Esophagus muscularis mucosa (tissue), 4 donors: ENCODE results near the gene CLASP1. TPM values are rescaled to one million over a fixed set of nuclear protein-coding genes. Genes with fewer than 3 reads are reported as not detected.

Experiments used
- DNase-seq: peaks from one replicate; pipeline ENCODE4 v3.0.0-alpha.2; 2017; ENCODE audit errors: extremely low spot score
- H3K27ac ChIP-seq, 4 donors: fragments of 200-600 bp; sonication (generic); replicated peaks in 1 of 4; 1 replicate in 3 of 4; 2 replicates in 1 of 4; pipeline ENCODE4 v1.5.1; 2016 to 2019; ENCODE audit warnings: mild to moderate bottlenecking in 1 of 4
- H3K27me3 ChIP-seq, 4 donors: fragments of 200-600 bp; sonication (generic); one replicate each; pipeline versions ENCODE4 v1.5.1 to v1.6.0; 2016 to 2019
- H3K36me3 ChIP-seq, 4 donors: fragments of 200-600 bp; sonication (generic); one replicate each; pipeline ENCODE4 v1.5.1; 2016 to 2019
- H3K4me1 ChIP-seq, 4 donors: fragments of 200-600 bp; sonication (generic); one replicate each; pipeline ENCODE4 v1.5.1; 2016 to 2019
- H3K4me3 ChIP-seq, 4 donors: fragments of 200-600 bp; sonication (generic); 1 replicate in 2 of 4; 2 replicates in 2 of 4; pipeline ENCODE4 v1.5.1; 2016 to 2019; ENCODE audit warnings: mild to moderate bottlenecking in 4 of 4, moderate library complexity in 1 of 4
- H3K9me3 ChIP-seq, 4 donors: fragments of 200-600 bp; sonication (generic); 1 replicate in 3 of 4; 2 replicates in 1 of 4; pipeline ENCODE4 v1.5.1; 2016 to 2019
- EP300 ChIP-seq: sonication (generic); formaldehyde crosslinking; IDR thresholded peaks from one replicate; pipeline ENCODE4 v1.6.1; 2017; ENCODE audit warnings: antibody characterized with exemption
- POLR2A ChIP-seq: fragments of 450-650 bp; IDR thresholded peaks from one replicate; pipeline ENCODE4 v1.6.1; 2017; ENCODE audit warnings: antibody characterized with exemption, moderate library complexity, mild to moderate bottlenecking, low read depth
- POLR2AphosphoS5 ChIP-seq, 2 donors: sonication (generic); formaldehyde crosslinking; IDR thresholded peaks; one replicate each; pipeline ENCODE4 v1.6.1; 2017; ENCODE audit warnings: antibody characterized with exemption in 2 of 2
- WGBS: methylation state at CpG from one replicate; pipeline ENCODE4 v1.1.5; 2018; 5-methylcytosine and 5-hydroxymethylcytosine counted together
- intact Hi-C: fragments of 100-400 bp; cut with DNase I; formaldehyde crosslinking; loops from one replicate; pipeline ENCODE4 v1.15.1; 2023
- total RNA-seq, 4 donors: library from RNA; depleted of rRNA; stranded (reverse); fragments of >200 nt; gene quantifications; one replicate each; pipeline versions ENCODE4 v1.1.0 to v1.2.1, GENCODE V29; 2016
- TF ChIP-seq, protein P1 (sequence below), 3 experiments: fragments of 200-600 bp in 2 of 3; fragments of 450-650 bp in 1 of 3; sonication (generic) in 2 of 3; IDR thresholded peaks; one replicate each; pipeline ENCODE4 v1.5.1; 2017 to 2019; ENCODE audit warnings: antibody characterized with exemption in 3 of 3, mild to moderate bottlenecking in 2 of 3, moderate library complexity in 1 of 3

CLASP1 gene
- total RNA-seq, 4 donors from 2014 or later = 62.6 to 78.6 (median 70.5) TPM

DNA sequence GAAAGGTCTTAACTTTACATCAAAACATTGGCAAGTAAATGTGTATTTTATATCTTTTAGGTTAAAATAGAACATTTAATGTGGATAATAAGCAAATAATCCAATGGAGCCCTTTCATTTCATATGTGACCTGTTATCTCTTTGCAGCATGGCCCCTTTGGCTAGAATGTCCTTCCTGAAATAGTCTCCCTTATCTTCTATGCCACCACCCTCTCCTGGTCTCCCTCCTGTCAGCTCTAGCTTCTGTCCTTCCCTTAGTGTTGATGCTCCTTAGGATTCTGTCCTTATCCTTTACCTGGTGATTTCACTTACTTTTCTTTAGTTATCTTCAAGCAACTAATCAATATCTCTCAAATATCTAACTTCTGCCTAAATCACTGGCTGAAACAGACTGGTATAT is 277.2 kb downstream of the CLASP1 start:
- intact Hi-C loops = no loop called here
- no peak for DNase-seq

DNA sequence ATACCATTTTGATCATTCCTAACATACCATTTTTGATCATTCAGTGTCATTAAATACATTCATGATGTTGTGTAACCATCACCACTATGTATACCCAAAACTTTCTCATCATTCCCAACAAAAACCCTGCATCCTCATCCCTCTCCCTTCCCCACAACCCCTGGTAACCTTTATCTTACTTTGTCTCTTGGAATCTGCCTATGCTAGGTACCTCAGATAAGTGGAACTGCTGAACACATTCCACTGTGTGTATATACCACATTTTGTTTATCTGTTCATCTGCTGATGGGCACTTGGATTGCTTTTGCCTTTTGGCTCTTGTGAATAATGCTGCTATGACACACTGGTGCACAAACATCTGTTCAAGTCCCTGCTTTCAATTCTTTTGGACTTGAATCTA is 280.4 kb downstream of the CLASP1 start:
- H3K36me3 ChIP-seq = peaks cover 26 to 75% (median 65%) of the 10 kb centered on the region in 4 donors
- no peak for TF ChIP-seq POLR2AphosphoS5 (IDR thresholded peaks at IDR 0.05)
- no peak for TF ChIP-seq EP300
- TF ChIP-seq, protein P1, sequence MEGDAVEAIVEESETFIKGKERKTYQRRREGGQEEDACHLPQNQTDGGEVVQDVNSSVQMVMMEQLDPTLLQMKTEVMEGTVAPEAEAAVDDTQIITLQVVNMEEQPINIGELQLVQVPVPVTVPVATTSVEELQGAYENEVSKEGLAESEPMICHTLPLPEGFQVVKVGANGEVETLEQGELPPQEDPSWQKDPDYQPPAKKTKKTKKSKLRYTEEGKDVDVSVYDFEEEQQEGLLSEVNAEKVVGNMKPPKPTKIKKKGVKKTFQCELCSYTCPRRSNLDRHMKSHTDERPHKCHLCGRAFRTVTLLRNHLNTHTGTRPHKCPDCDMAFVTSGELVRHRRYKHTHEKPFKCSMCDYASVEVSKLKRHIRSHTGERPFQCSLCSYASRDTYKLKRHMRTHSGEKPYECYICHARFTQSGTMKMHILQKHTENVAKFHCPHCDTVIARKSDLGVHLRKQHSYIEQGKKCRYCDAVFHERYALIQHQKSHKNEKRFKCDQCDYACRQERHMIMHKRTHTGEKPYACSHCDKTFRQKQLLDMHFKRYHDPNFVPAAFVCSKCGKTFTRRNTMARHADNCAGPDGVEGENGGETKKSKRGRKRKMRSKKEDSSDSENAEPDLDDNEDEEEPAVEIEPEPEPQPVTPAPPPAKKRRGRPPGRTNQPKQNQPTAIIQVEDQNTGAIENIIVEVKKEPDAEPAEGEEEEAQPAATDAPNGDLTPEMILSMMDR (IDR thresholded peaks at IDR 0.05) = no peak
- no peak for TF ChIP-seq POLR2A

More for the DNA sequence above, 277.2 kb downstream of the CLASP1 start:
- Histone ChIP-seq H3K9me3 (no peaks in the 10 kb centered on the region), H3K27ac (no peak overlapping the region), H3K36me3 (peaks cover 20 to 77% (median 73%) of the 10 kb centered on the region in 4 donors), H3K4me1 (no peaks in the 10 kb centered on the region), H3K4me3 (no peak overlapping the region), H3K27me3 (no peaks in the 10 kb centered on the region)
- TF ChIP-seq, protein P1 (IDR thresholded peaks at IDR 0.05) = no peak
- no peak for TF ChIP-seq EP300
- TF ChIP-seq POLR2AphosphoS5 (IDR thresholded peaks at IDR 0.05) = no peak
- TF ChIP-seq POLR2A = no peak

DNA sequence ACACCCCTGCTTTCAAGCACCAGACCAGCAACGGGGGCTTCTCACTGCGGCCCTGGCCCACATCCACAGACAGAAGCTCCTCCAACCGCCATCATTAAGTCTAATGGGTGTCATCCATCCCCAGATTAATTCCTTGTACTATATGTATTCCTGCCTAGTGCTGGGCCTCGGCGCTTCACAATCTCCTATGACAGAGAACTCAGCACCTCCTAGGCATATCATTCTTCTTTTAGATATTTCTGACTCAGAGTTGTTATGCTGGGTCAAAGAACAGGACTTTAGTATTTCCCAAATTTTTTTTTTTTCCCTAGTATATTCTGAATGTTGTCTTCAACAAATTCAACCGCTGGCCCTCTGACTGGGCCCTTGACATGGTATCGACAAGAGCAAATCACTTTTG is 281.1 kb downstream of the CLASP1 start:
- no peak overlapping the region for H3K4me3 ChIP-seq
- no peaks in the 10 kb centered on the region for H3K9me3 ChIP-seq
- peak; percentile 64 for DNase-seq
- no peak for TF ChIP-seq POLR2AphosphoS5 (IDR thresholded peaks at IDR 0.05)
- no peaks in the 10 kb centered on the region for H3K27me3 ChIP-seq
- intact Hi-C loops = no loop called here
- H3K36me3 ChIP-seq = peaks cover 26 to 73% (median 65%) of the 10 kb centered on the region in 4 donors
- peaks cover 8 to 19% (median 11%) of the 10 kb centered on the region in 4 donors for H3K4me1 ChIP-seq
- no peak overlapping the region for H3K27ac ChIP-seq
- whole genome bisulfite sequencing = over 99% methylated on average over 7 of the region's 7 CpGs

More for the DNA sequence above, 280.4 kb downstream of the CLASP1 start:
- Histone ChIP-seq H3K27ac (no peak overlapping the region), H3K9me3 (no peaks in the 10 kb centered on the region), H3K4me3 (no peak overlapping the region), H3K27me3 (no peaks in the 10 kb centered on the region), H3K4me1 (peaks cover 6 to 12% (median 7%) of the 10 kb centered on the region in 4 donors)
- intact Hi-C loops = no loop called here
- peak; percentile 29 for DNase-seq

DNA sequence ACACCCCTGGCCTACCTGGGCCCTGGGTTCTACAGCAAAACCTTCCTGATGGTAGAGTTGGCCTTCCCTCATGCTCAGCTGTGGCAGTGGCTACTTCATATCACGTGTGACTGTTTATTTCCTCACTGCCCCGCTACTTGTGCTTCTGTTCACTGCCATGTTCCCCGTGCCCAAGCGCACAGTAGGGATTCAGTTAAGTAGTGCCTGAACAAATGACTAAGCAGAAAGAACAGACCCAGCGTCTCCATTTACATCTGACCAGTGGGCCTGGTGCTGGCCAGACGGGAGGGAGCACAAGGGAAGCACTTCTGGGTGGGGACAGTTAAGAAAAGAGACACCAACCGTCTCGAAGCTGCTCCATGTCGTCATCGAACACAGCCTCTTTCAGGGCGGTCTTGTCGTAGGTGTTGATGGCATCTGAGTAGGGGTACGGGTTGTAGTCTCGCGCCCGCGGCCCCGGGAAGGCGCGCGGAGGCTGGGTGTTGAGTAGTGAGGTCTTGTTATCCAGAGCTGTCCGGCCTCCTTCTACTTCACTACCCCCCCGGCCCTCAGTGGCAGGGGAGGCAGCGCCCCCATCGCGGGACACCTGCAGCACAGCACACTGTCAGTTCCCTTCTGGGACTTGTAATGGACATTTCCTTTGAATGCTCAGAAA is 281.9 kb downstream of the CLASP1 start:
- H3K27me3 ChIP-seq = no peaks in the 10 kb centered on the region
- H3K9me3 ChIP-seq = no peaks in the 10 kb centered on the region
- peaks cover 32 to 73% (median 65%) of the 10 kb centered on the region in 4 donors for H3K36me3 ChIP-seq
- H3K27ac ChIP-seq = no peak overlapping the region
- H3K4me3 ChIP-seq = no peak overlapping the region
- WGBS = 94% methylated on average over 14 of the region's 26 CpGs
- H3K4me1 ChIP-seq = peaks cover 8 to 19% (median 12%) of the 10 kb centered on the region in 4 donors
- no peak for TF ChIP-seq EP300
- DNase-seq = no peak
- intact Hi-C loops = no loop called here

DNA sequence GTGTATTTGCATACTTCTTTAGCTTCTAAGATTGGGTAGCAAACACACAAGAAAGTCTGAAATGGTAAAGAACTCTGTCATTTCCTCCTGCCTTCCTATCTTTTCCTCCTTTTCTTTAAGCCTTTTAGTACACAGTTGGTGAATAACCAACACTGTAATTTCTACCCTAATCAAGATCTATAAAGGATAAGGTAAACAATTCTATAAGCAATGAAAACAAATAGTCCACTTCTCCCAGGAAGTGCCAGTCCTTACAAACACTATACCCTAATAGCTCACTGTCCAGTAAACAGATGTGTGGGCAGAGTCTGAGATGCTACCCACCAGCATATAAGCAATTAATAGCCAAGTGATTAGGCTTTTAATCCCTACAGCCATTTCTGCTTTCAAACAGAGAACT is 283.2 kb downstream of the CLASP1 start:
- intact Hi-C loops = no loop called here
- TF ChIP-seq EP300 (no peak), POLR2A (no peak), POLR2AphosphoS5 (IDR thresholded peaks at IDR 0.05) (no peak)
- TF ChIP-seq, protein P1 (IDR thresholded peaks at IDR 0.05) = no peak
- Histone ChIP-seq H3K36me3 (peaks cover 35 to 86% (median 70%) of the 10 kb centered on the region in 4 donors), H3K27me3 (no peaks in the 10 kb centered on the region), H3K27ac (no peak overlapping the region), H3K4me3 (no peak overlapping the region), H3K4me1 (peaks cover 8 to 23% (median 15%) of the 10 kb centered on the region in 4 donors), H3K9me3 (no peaks in the 10 kb centered on the region)
- peak; percentile 14 for DNase-seq

DNA sequence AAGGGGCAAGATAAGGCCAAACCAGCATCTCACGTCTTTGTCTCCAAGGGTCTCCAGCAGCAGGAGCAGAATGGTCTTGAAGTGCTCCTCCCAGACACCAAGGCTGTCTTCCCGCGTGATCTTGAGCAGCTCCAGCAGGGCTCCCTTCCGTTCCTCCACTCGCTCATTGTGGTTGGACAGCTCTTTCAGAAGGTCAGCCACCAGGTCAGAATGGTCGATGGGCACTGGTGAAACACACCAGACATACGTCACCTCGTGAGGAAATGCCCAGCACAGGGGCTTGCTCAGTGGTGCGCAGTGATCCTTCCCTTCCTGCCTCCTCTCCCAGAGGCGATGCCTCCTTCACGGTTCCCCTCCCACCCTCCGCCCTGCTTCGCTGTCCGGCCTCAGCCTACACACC is 284.2 kb downstream of the CLASP1 start:
- intact Hi-C loops = no loop called here
- H3K4me1 ChIP-seq = peaks cover 15 to 31% (median 19%) of the 10 kb centered on the region in 4 donors
- H3K9me3 ChIP-seq = no peaks in the 10 kb centered on the region
- peaks cover 35 to 88% (median 65%) of the 10 kb centered on the region in 4 donors for H3K36me3 ChIP-seq
- DNase-seq = peak; percentile 60
- 89% methylated on average over 14 of the region's 14 CpGs for WGBS
- H3K4me3 ChIP-seq = no peak overlapping the region
- TF ChIP-seq, protein P1 (IDR thresholded peaks at IDR 0.05) = no peak
- TF ChIP-seq EP300 = no peak
- no peak for TF ChIP-seq POLR2A
- no peak for TF ChIP-seq POLR2AphosphoS5 (IDR thresholded peaks at IDR 0.05)
- no peaks in the 10 kb centered on the region for H3K27me3 ChIP-seq
- H3K27ac ChIP-seq = no peak overlapping the region
